ENCODE measurements around the gene CD300C.

DNA sequence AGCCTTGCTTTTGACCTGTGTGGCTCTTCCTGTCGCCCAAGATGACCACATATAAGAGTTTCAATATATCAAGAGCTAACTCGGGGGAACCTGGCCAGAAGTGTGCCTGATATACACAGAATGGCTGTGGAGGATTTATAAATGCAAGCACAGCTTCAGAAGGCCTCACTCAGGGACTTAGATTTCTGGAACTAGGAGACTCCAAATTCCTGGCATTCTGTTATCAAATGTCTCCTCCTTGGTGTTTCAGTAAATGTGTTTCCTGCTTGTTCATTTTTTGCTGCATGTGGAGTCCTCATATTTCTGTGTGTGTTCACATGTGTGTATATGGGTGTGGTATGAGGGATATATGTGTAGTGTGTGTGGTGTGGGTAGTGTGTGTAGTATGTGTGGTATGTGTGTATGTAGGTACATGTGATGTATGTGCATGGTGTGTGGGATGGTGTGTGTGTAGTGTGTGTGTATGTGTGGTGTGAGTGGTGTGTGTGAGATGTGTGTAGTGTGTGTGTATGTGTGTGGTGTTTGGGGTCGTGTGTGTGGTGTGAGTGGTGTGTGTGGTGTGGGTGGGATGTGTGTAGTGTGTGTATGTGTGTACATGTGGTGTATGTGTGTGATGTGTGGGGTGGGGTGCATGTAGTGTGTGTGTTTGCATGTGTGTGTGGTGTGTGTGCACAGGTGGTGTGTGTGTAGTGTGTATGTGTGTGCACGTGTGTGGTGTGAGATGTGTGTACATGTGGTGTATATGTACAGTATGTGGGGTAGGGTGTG lies 22.4 kb upstream of the CD300C start:
- TF ChIP-seq, protein P1, sequence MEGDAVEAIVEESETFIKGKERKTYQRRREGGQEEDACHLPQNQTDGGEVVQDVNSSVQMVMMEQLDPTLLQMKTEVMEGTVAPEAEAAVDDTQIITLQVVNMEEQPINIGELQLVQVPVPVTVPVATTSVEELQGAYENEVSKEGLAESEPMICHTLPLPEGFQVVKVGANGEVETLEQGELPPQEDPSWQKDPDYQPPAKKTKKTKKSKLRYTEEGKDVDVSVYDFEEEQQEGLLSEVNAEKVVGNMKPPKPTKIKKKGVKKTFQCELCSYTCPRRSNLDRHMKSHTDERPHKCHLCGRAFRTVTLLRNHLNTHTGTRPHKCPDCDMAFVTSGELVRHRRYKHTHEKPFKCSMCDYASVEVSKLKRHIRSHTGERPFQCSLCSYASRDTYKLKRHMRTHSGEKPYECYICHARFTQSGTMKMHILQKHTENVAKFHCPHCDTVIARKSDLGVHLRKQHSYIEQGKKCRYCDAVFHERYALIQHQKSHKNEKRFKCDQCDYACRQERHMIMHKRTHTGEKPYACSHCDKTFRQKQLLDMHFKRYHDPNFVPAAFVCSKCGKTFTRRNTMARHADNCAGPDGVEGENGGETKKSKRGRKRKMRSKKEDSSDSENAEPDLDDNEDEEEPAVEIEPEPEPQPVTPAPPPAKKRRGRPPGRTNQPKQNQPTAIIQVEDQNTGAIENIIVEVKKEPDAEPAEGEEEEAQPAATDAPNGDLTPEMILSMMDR (conservative IDR thresholded peaks at IDR 0.05), result no peak
- no peak for TF ChIP-seq ZFX (IDR thresholded peaks at IDR 0.05)

Measured in C4-2B (cell line).